Retinal pigment epithelial cell (primary cell): ENCODE results near the gene SEC23B.

ENCODE experiments used
- DNase-seq: peaks from one replicate; pipeline ENCODE4 v3.0.0-alpha.2; 2010; ENCODE audit warnings: low read depth
- H3K4me3 ChIP-seq: 2 replicates; pipeline ENCODE4 v1.5.1; 2011; ENCODE audit warnings: mild to moderate bottlenecking, low read length, control low read depth, moderate library complexity
- TF ChIP-seq, protein P1 (sequence below): conservative IDR thresholded peaks from 2 replicates; pipeline ENCODE4 v1.5.1; 2011; ENCODE audit warnings: low read depth, low read length, control low read depth, inconsistent platforms

The SEC23B gene

GRCh38 chr20:18587665-18588573 lies 80.2 kb downstream of the SEC23B start, which contains the start of gene DTD1:
Gene DTD1 (plus strand): TSS chr20:18588054. CDS start chr20:18588073, 19 bp downstream.
- DNase-seq: peak; percentile 45
- peak within 1 kb of the TSS; percentile 70 for H3K4me3 ChIP-seq
- TF ChIP-seq, protein P1, sequence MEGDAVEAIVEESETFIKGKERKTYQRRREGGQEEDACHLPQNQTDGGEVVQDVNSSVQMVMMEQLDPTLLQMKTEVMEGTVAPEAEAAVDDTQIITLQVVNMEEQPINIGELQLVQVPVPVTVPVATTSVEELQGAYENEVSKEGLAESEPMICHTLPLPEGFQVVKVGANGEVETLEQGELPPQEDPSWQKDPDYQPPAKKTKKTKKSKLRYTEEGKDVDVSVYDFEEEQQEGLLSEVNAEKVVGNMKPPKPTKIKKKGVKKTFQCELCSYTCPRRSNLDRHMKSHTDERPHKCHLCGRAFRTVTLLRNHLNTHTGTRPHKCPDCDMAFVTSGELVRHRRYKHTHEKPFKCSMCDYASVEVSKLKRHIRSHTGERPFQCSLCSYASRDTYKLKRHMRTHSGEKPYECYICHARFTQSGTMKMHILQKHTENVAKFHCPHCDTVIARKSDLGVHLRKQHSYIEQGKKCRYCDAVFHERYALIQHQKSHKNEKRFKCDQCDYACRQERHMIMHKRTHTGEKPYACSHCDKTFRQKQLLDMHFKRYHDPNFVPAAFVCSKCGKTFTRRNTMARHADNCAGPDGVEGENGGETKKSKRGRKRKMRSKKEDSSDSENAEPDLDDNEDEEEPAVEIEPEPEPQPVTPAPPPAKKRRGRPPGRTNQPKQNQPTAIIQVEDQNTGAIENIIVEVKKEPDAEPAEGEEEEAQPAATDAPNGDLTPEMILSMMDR: peak; percentile 63

DNA sequence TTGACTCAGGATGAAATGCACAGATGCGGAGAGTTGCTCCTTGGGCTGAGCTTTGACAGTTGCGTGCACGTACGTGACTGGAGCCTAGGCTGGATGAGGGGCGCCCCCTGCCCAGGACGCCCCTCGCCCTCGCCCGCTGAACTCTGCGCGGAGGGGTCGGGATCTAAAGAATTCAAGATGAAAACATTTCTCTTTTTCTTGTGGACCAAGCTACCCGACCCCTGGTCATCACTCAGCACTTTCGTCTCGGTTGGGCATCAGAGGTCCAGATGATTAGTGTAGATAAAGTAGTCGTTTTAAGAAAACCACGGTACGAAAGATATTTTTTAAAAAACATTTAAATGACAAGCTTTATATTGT lies 80.8 kb downstream of the SEC23B start:
- TF ChIP-seq, protein P1: no peak
- H3K4me3 ChIP-seq: peak overlapping the region; percentile 70
- DNase-seq: no peak

DNA sequence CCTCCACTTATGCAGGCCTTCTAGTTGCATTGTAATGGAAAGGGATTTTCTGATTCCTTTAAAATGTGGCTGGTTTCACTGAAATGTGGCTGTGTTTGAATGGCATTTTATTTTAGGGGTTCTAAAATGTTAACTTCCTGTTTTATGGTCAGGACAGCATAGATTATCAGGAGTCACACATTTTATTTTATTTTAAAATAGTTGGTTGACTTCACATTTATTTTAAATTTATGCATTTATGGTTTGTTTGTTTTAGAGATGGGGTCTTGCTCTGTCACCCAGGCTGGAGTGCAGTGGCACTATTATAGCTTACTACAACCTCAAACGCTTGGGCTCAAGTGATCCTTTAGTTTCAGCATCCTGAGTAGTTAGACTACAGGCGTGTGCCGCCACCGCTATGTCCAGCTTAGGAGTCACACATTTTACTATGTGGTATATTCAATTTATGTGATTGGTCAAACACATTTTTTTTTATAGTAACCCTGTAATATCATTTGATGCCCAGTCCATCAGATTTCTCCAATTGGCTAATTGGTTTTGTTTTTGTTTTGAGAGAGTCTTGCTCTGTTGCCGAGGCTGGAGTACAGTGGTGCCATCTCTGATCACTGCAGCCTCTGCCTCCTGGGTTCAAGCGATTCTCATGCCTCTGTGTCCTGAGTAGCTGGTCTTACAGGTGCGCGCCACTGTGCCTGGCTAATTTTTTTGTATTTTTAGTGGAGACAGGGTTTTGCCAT lies 82.4 kb downstream of the SEC23B start:
- no peak for DNase-seq
- TF ChIP-seq, protein P1: no peak
- no peak overlapping the region for H3K4me3 ChIP-seq

GRCh38 chr20:18596270-18596669 lies 88.5 kb downstream of the SEC23B start:
- DNase-seq: no peak
- no peak overlapping the region for H3K4me3 ChIP-seq
- TF ChIP-seq, protein P1: no peak

DNA sequence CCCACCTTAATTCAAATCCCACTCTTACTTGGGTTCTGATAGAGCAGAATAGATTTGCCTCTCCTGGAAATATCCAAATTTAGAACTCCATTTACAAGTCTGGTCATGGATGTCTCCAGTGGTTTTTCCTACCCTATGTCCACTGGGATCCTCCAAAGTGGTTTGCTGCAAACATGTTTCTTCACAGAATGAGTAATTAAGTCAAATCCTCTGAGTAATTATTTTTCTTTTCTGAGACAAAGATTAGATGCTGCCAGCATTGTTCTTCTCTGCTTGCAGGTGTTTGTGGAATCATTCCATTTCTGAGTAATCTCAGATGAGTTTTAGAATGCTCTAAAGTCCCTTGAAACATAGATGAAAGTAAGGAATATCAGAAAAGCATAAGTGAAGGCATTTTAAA lies 102.0 kb downstream of the SEC23B start:
- H3K4me3 ChIP-seq: no peak overlapping the region
- DNase-seq: no peak
- TF ChIP-seq, protein P1: no peak
